T-cell (primary cell): ENCODE measurements around the gene UQCR11. TPM values are rescaled to one million over a fixed set of nuclear protein-coding genes. Genes with fewer than 3 reads are reported as not detected.

ENCODE experiments used
- ATAC-seq, 4 experiments: fragments of 200-7000 bp in 3 of 4; fragments of 150-1000 bp in 1 of 4; cut with Tn5 transposase; replicated peaks in 1 of 4; 1 replicate in 3 of 4; 2 replicates in 1 of 4; pipeline ENCODE4 v1.10.0; 2021; ENCODE audit warnings: moderate library complexity in 3 of 4, mild to moderate bottlenecking in 2 of 4, moderate number of reproducible peaks in 1 of 4
- CTCF ChIA-PET, 2 donors: fragments of 300-600 bp; sonication (Branson Sonifier 250); formaldehyde crosslinking; loops; one replicate each; lab custom pipeline; 2022; ENCODE audit warnings: antibody characterized with exemption in 2 of 2; lab: Charles Lee
- POLR2A ChIA-PET, 2 donors: fragments of 300-600 bp; sonication (Branson Sonifier 250); formaldehyde crosslinking; loops; one replicate each; lab custom pipeline; 2022; ENCODE audit warnings: antibody characterized with exemption in 2 of 2; lab: Charles Lee
- DNase-seq, 35 experiments: peaks; one replicate each; pipeline versions ENCODE4 v3.0.0 to v3.0.0-alpha.2; 2013 to 2023
- H3K27ac ChIP-seq: one replicate; pipeline ENCODE4 v1.5.1; 2013; ENCODE audit warnings: low read length
- H3K27me3 ChIP-seq, 2 experiments: replicated peaks in 1 of 2; 1 replicate in 1 of 2; 2 replicates in 1 of 2; pipeline versions ENCODE4 v1.6.1 to v1.7.0; 2013; ENCODE audit warnings: low read length in 1 of 2, mixed read lengths in 1 of 2; ENCODE audit not compliant: control insufficient read depth in 2 of 2, insufficient read depth in 2 of 2; ENCODE audit errors: extremely low read depth in 1 of 2
- H3K36me3 ChIP-seq, 2 donors: 1 replicate in 1 of 2; 2 replicates in 1 of 2; pipeline versions ENCODE4 v1.6.1 to v1.7.0; 2013; ENCODE audit warnings: low read length in 1 of 2; ENCODE audit not compliant: control insufficient read depth in 2 of 2, insufficient read depth in 1 of 2; ENCODE audit errors: extremely low read depth in 1 of 2
- H3K4me1 ChIP-seq, 2 experiments: 1 replicate in 1 of 2; 2 replicates in 1 of 2; pipeline versions ENCODE4 v1.6.1 to v1.7.0; 2013; ENCODE audit warnings: low read length in 2 of 2, mixed read lengths in 1 of 2; ENCODE audit not compliant: insufficient read depth in 2 of 2, control insufficient read depth in 1 of 2; ENCODE audit errors: extremely low read depth in 1 of 2
- H3K4me3 ChIP-seq, 2 donors: 1 replicate in 1 of 2; 2 replicates in 1 of 2; pipeline versions ENCODE4 v1.5.1 to v1.7.0; 2013; ENCODE audit warnings: mild to moderate bottlenecking in 2 of 2, low read length in 1 of 2, moderate library complexity in 1 of 2; ENCODE audit not compliant: control insufficient read depth in 1 of 2; ENCODE audit errors: extremely low read depth in 1 of 2
- H3K9me3 ChIP-seq: 2 replicates; pipeline ENCODE4 v1.7.0; 2013
- H3K27ac Mint-ChIP-seq, 2 donors: one replicate each; pipeline ENCODE4 v1.8.0; 2020 to 2021; ENCODE audit warnings: mild to moderate bottlenecking in 2 of 2, mixed read lengths in 2 of 2
- H3K27me3 Mint-ChIP-seq, 2 donors: one replicate each; pipeline ENCODE4 v1.8.0; 2021 to 2022; ENCODE audit warnings: mixed read lengths in 2 of 2
- H3K36me3 Mint-ChIP-seq: one replicate; pipeline ENCODE4 v1.8.0; 2021; ENCODE audit warnings: mixed read lengths
- H3K4me1 Mint-ChIP-seq, 3 donors: one replicate each; pipeline ENCODE4 v1.8.0; 2020 to 2022; ENCODE audit warnings: mixed read lengths in 3 of 3, mild to moderate bottlenecking in 1 of 3
- H3K4me3 Mint-ChIP-seq, 3 donors: one replicate each; pipeline ENCODE4 v1.8.0; 2020 to 2022; ENCODE audit warnings: mild to moderate bottlenecking in 3 of 3, mixed read lengths in 3 of 3, moderate library complexity in 3 of 3
- H3K9me3 Mint-ChIP-seq, 3 donors: one replicate each; pipeline ENCODE4 v1.8.0; 2020 to 2022; ENCODE audit warnings: mixed read lengths in 3 of 3
- WGBS: methylation state at CpG from one replicate; pipeline ENCODE4 v1.1.5; 2013; ENCODE audit warnings: missing lambda C conversion rate; ENCODE audit not compliant: insufficient coverage; 5-methylcytosine and 5-hydroxymethylcytosine counted together
- total RNA-seq, 35 experiments: library from RNA in 6 of 35; stranded (reverse) in 6 of 35; fragments of 120-200 nt in 1 of 35; gene quantifications; one replicate each; pipeline versions ENCODE4 v1.2.1 to v1.2.4 and lab custom pipeline; 2013 to 2026

Gene UQCR11
- total RNA-seq, 5 donors from 2014 or later (not counting 1 experiment from before 2014, with no cell fraction given) = 127 to 168 (median 148) TPM

GRCh38 chr19:1553415-1553814 is 51.8 kb downstream of the UQCR11 start:
- Mint-ChIP-seq H3K27ac (no peak overlapping the region), H3K4me1 (no peaks in the 10 kb centered on the region), H3K9me3 (no peaks in the 10 kb centered on the region), H3K36me3 (no peaks in the 10 kb centered on the region), H3K27me3 (peaks cover 13 to 14% of the 10 kb centered on the region in 2 donors), H3K4me3 (no peak overlapping the region)
- CTCF ChIA-PET = interaction anchor here in 1 of 2 donors (0.6 kb wide), 1 partner anchor 49 kb away, joined by 5 read pairs; no protein-coding TSS in a partner anchor
- ATAC-seq = no peak
- H3K4me3 ChIP-seq = no peak overlapping the region
- POLR2A ChIA-PET = no interaction called here
- H3K36me3 ChIP-seq = no peaks in the 10 kb centered on the region
- 85% methylated on average over 4 of the region's 10 CpGs for WGBS
- H3K27me3 ChIP-seq = peaks cover 0 to 28% of the 10 kb centered on the region in 2 experiments
- no peak for DNase-seq
- H3K27ac ChIP-seq = no peak overlapping the region
- no peaks in the 10 kb centered on the region for H3K4me1 ChIP-seq
- no peaks in the 10 kb centered on the region for H3K9me3 ChIP-seq

- no peaks in the 10 kb centered on the region for H3K36me3 ChIP-seq
- no peak overlapping the region for H3K4me3 ChIP-seq
- no peak for DNase-seq
- H3K27me3 Mint-ChIP-seq = peaks cover 16 to 21% of the 10 kb centered on the region in 2 donors
- H3K4me3 Mint-ChIP-seq = no peak overlapping the region
- H3K27ac Mint-ChIP-seq = no peak overlapping the region
- no peaks in the 10 kb centered on the region for H3K4me1 Mint-ChIP-seq
- no peak overlapping the region for H3K27ac ChIP-seq
- CTCF ChIA-PET = interaction anchor here in 1 of 2 donors (0.7 kb wide), 1 partner anchor 15 kb away, joined by 4 read pairs; no protein-coding TSS in a partner anchor
- POLR2A ChIA-PET = no interaction called here
- peaks cover 0 to 2% of the 10 kb centered on the region in 2 experiments for H3K4me1 ChIP-seq
- 80% methylated on average over 10 of the region's 17 CpGs for WGBS
- H3K9me3 ChIP-seq = no peaks in the 10 kb centered on the region
- no peak for ATAC-seq
- H3K36me3 Mint-ChIP-seq = no peaks in the 10 kb centered on the region
- peaks cover 0 to 38% of the 10 kb centered on the region in 2 experiments for H3K27me3 ChIP-seq
- no peaks in the 10 kb centered on the region for H3K9me3 Mint-ChIP-seq
Measured at GRCh38 chr19:1551068-1552040, 53.9 kb downstream of the UQCR11 start.

- Mint-ChIP-seq H3K9me3 (no peaks in the 10 kb centered on the region), H3K27ac (no peak overlapping the region), H3K4me1 (peaks cover 3 to 5% (median 4%) of the 10 kb centered on the region in 3 donors), H3K36me3 (no peaks in the 10 kb centered on the region), H3K4me3 (no peak overlapping the region), H3K27me3 (peaks cover 16 to 31% of the 10 kb centered on the region in 2 donors)
- WGBS = 76% methylated on average over 4 of the region's 4 CpGs
- CTCF ChIA-PET = no interaction called here
- Histone ChIP-seq H3K27ac (no peak overlapping the region), H3K4me3 (no peak overlapping the region), H3K27me3 (peaks cover 0 to 52% of the 10 kb centered on the region in 2 experiments), H3K9me3 (no peaks in the 10 kb centered on the region), H3K36me3 (no peaks in the 10 kb centered on the region), H3K4me1 (peaks cover 0 to 7% of the 10 kb centered on the region in 2 experiments)
- ATAC-seq = no peak
- POLR2A ChIA-PET = no interaction called here
- DNase-seq = no peak
Measured at GRCh38 chr19:1549332-1549945, 55.8 kb downstream of the UQCR11 start.

Other genes with a start within 250 kb of the UQCR11 start
- gene NDUFS7, start 221.6 kb downstream of the UQCR11 start, total RNA-seq = 10 to 100 TPM; 50.3 to 85.5 (median 79.6) TPM
- 10 to 100 TPM; 11.8 to 18.1 (median 13.7) TPM for gene GAMT, start 203.9 kb downstream of the UQCR11 start, total RNA-seq
- 100 to 1,000 TPM; 153 to 170 (median 161) TPM for gene DAZAP1, start 197.9 kb downstream of the UQCR11 start, total RNA-seq
- gene RPS15, start 167.1 kb downstream of the UQCR11 start, total RNA-seq = 1,000 to 10,000 TPM; 1,731 to 2,353 (median 2,282) TPM
- under 1 TPM; 0.08 to 0.29 (median 0.13) TPM for gene APC2, start 155.3 kb downstream of the UQCR11 start, total RNA-seq
- 10 to 100 TPM; 30.8 to 76.2 (median 71.4) TPM for gene C19orf25, start 126.2 kb downstream of the UQCR11 start, total RNA-seq
- 1 to 10 TPM; 5.2 to 9.8 (median 5.6) TPM for gene PCSK4, start 115.1 kb downstream of the UQCR11 start, total RNA-seq
- gene REEP6, start 114.3 kb downstream of the UQCR11 start, total RNA-seq = 1 to 10 TPM; 2.2 to 6.9 (median 5.5) TPM
- gene ADAMTSL5, start 92.4 kb downstream of the UQCR11 start, total RNA-seq = 1 to 10 TPM; 5.7 to 7.9 (median 6.9) TPM
- not detected for gene PLK5, start 81.4 kb downstream of the UQCR11 start, total RNA-seq
- gene MEX3D, start 37.1 kb downstream of the UQCR11 start, total RNA-seq = 1 to 10 TPM; 2.1 to 7.7 (median 6.2) TPM
- 10 to 100 TPM; 51.8 to 80.3 (median 75.5) TPM for gene MBD3, start 12.6 kb downstream of the UQCR11 start, total RNA-seq
- gene TCF3, start 47.2 kb upstream of the UQCR11 start, total RNA-seq = 100 to 1,000 TPM in 2 of 5 donors, 10 to 100 TPM in 3; 63.3 to 107 (median 94.6) TPM
- under 1 TPM in 2 of 5 donors, not detected in 3; 0.03 TPM for gene ONECUT3, start 148.0 kb upstream of the UQCR11 start, total RNA-seq
- 1 to 10 TPM; 3.5 to 5.7 (median 4.0) TPM for gene ATP8B3, start 206.8 kb upstream of the UQCR11 start, total RNA-seq
- 10 to 100 TPM; 68.4 to 97.5 (median 78.7) TPM for gene REXO1, start 243.0 kb upstream of the UQCR11 start, total RNA-seq